ENCODE measurements around the gene FOXO3B.
"Not testable (repeated sequence)": the region's sequence is repeated elsewhere in the genome, so short reads cannot be mapped to it uniquely, and the experiment has no call there.

- TF ChIP-seq CTCF, POLR2A, EP300 (IDR thresholded peaks at IDR 0.05): not testable (repeated sequence)
These were observed 36.7 kb upstream of the FOXO3B start for GRCh38 chr17:18718643-18719427.

All from stomach (tissue), 4 donors.